Psoas muscle (tissue), 8 donors: ENCODE measurements around the gene CCND1. TPM values are rescaled to one million over a fixed set of nuclear protein-coding genes. Genes with fewer than 3 reads are reported as not detected.

Experiments
- ATAC-seq, 4 donors: fragments of 200-7000 bp; cut with Tn5 transposase; one replicate each; pipeline ENCODE4 v1.9.1; 2020; ENCODE audit warnings: moderate library complexity in 3 of 4, mild to moderate bottlenecking in 2 of 4
- DNase-seq, 2 donors: peaks; one replicate each; pipeline ENCODE4 v3.0.0-alpha.2; 2020
- H3K27ac ChIP-seq: fragments of 200-600 bp; one replicate; pipeline ENCODE4 v1.8.0; 2022
- H3K27me3 ChIP-seq, 3 donors: fragments of 200-600 bp in 1 of 3; one replicate each; pipeline versions ENCODE4 v1.6.1 to v1.8.0; 2013 to 2022; ENCODE audit warnings: low read length in 2 of 3, mild to moderate bottlenecking in 2 of 3, moderate library complexity in 1 of 3; ENCODE audit not compliant: insufficient read depth in 3 of 3
- H3K36me3 ChIP-seq, 2 donors: fragments of 200-600 bp in 1 of 2; one replicate each; pipeline versions ENCODE4 v1.6.1 to v1.8.0; 2013 to 2022; ENCODE audit warnings: low read depth in 1 of 2, mild to moderate bottlenecking in 1 of 2, moderate library complexity in 1 of 2; ENCODE audit not compliant: insufficient read depth in 1 of 2
- H3K4me1 ChIP-seq: fragments of 200-600 bp; one replicate; pipeline ENCODE4 v1.8.0; 2022
- H3K4me3 ChIP-seq: fragments of 200-600 bp; one replicate; pipeline ENCODE4 v1.8.0; 2022; ENCODE audit warnings: mild to moderate bottlenecking
- H3K9me3 ChIP-seq: fragments of 200-600 bp; one replicate; pipeline ENCODE4 v1.8.0; 2022
- CTCF ChIP-seq: fragments of 200-600 bp; IDR thresholded peaks from one replicate; pipeline ENCODE4 v1.8.0; 2022; ENCODE audit warnings: antibody characterized with exemption
- WGBS, 3 donors: extraction: QIAGEN DNeasy Blood & Tissue Kit; methylation state at CpG; one replicate each; pipeline versions ENCODE4 v1.1.6 to v1.1.7; 2013; 5-methylcytosine and 5-hydroxymethylcytosine counted together
- intact Hi-C, 2 donors: fragments of 100-400 bp; cut with DNase I; formaldehyde crosslinking; loops; one replicate each; pipeline versions ENCODE4 v1.11.0 to v1.14.2; 2022
- polyA plus RNA-seq, 3 donors: library from polyadenylated mRNA; stranded (reverse); fragments of 200-250 nt; gene quantifications; one replicate each; pipeline ENCODE4 v1.2.3, GENCODE V29; 2013
- total RNA-seq, 4 donors: library from RNA; stranded (reverse); fragmentation: NEBNext Ultra II Directional in 2 of 4; extraction: Animal tissue kit (Norgen Biotek cat#: 25700) in 2 of 4; gene quantifications; one replicate each; pipeline versions ENCODE4 v1.2.1 to v1.2.4, GENCODE V29; 2021 to 2023
- donor health status: healthy with polysubstance abuse.
- donor health status: DM: no; HTN: no; CAD: no; lungs with moderate emphysema.
- donor health status: Bipolar disorder and iron deficiency.
- donor health status: healthy.
- donor health status: DM: yes; HTN: yes; CAD: no.
- donor health status: DM: no; HTN: no; CAD: no.
- donor health status: DM: no; HTN: no; CAD: no.
- donor health status: DM: yes; HTN: yes; CAD: no.

Gene CCND1
- total and polyA plus RNA-seq, 7 donors: 1.8 to 11.3 (median 6.5) TPM

GRCh38 chr11:69663326-69663725 is 22.4 kb downstream of the CCND1 start:
- no peak for ATAC-seq
- 93 to 96% (median 94%) methylated on average over 6 of the region's 6 CpGs for WGBS, 3 donors
- TF ChIP-seq CTCF: no peak
- no peaks in the 10 kb centered on the region for H3K9me3 ChIP-seq
- no peak overlapping the region for H3K4me3 ChIP-seq
- no peak overlapping the region for H3K27ac ChIP-seq
- intact Hi-C loops: no loop called here
- peaks cover 9 to 72% of the 10 kb centered on the region in 2 donors for H3K36me3 ChIP-seq
- DNase-seq: peak in 1 of 2 donors; percentile 21
- no peaks in the 10 kb centered on the region for H3K27me3 ChIP-seq
- H3K4me1 ChIP-seq: no peaks in the 10 kb centered on the region

DNA sequence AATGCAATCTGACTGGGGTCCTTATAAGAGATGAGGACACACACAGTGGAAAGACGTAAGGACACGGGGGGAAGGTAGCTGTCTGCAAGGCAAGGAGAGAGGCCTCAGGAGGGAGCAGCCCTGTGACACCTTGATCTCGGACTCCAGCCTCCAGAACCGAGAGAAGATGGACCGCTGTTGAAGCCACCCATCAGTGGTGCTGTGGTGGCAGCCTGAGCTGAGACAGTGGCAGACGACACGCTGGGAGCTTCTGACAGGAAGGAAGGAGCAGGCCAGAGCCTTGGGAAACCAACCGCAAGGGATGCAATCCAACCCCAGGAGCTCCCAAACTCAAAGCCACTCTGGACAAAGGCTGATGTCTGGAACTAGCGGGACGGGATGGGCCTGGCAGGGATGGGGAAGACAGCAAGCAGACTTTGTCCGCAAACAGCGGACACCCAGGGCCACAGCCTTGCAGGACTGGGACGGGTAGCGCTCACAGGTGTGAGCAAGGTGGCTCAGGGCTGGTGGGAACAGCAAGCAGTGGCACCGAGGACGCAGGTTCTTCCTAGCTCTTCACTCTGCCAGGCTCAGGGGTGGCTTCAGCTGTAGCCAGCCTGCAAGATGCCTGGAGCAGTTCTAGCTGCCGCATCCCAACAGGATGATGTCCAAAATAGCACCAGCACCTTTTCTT is 23.3 kb downstream of the CCND1 start:
- DNase-seq (peak in 1 of 2 donors; percentile 28), ATAC-seq (no peak)
- peaks cover 9 to 80% of the 10 kb centered on the region in 2 donors for H3K36me3 ChIP-seq

DNA sequence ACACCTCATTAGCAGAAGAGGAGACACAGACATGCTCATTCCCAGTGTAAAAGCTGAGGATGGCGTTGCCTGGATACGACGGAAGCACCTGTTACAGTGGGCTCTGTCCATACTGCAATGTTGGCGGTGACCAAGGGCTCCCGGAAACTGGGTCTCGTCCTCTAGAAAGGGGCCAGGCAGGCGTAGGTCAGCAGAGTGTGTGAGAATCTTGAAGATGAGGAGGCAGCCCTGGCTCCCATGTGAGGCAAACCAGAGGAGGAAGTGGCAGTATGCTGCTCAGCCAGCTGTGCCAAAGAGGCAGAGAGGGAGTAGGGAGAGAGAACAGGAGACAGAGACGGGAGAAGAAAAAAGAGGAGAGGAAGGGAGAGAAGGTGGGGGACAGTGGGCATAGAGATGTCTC is 23.9 kb downstream of the CCND1 start:
- Histone ChIP-seq H3K4me3 (no peak overlapping the region), H3K36me3 (peaks cover 9 to 84% of the 10 kb centered on the region in 2 donors), H3K27me3 (no peaks in the 10 kb centered on the region), H3K4me1 (peaks cover under 1% of the 10 kb centered on the region), H3K27ac (no peak overlapping the region), H3K9me3 (no peaks in the 10 kb centered on the region)
- intact Hi-C loops: loop anchor here in 1 of 2 donors (5.0 kb wide), 1 partner anchor 563 kb away; no protein-coding TSS in a partner anchor
- ATAC-seq (no peak), DNase-seq (no peak)
- WGBS, 3 donors: 79 to 85% (median 81%) methylated on average over 8 of the region's 8 CpGs
- TF ChIP-seq CTCF: no peak

More for the DNA sequence above, 23.3 kb downstream of the CCND1 start:
- Histone ChIP-seq H3K27me3 (no peaks in the 10 kb centered on the region), H3K4me3 (no peak overlapping the region), H3K9me3 (no peaks in the 10 kb centered on the region), H3K4me1 (no peaks in the 10 kb centered on the region), H3K27ac (no peak overlapping the region)
- TF ChIP-seq CTCF: no peak
- intact Hi-C loops: no loop called here
- WGBS, 3 donors: 89 to 93% (median 93%) methylated on average over 17 of the region's 17 CpGs

DNA sequence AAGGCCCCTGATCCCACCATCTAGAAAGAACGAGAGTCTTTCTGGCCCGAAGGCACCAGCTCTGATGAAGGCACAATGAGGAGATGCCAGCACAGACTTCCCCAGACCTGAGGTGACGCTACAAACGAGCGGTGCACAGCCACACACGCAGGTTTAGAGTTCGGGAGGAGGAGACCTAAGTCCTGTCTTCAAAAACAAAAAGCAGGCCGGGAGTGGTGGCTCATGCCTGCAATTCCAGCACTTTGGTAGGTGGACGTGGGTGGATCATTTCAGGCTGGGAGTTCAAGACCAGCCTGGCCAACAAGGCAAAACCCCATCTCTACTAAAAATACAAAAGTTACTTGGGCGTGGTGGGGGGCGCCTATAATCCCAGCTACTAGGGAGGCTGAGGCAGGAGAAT is 24.7 kb downstream of the CCND1 start:
- peak in 1 of 2 donors; percentile 13 for DNase-seq
- no peaks in the 10 kb centered on the region for H3K9me3 ChIP-seq
- H3K36me3 ChIP-seq: peaks cover 9 to 83% of the 10 kb centered on the region in 2 donors
- H3K4me3 ChIP-seq: no peak overlapping the region
- no peak overlapping the region for H3K27ac ChIP-seq
- ATAC-seq: no peak
- peaks cover 8% of the 10 kb centered on the region for H3K4me1 ChIP-seq
- intact Hi-C loops: loop anchor here in 1 of 2 donors (5.0 kb wide), 1 partner anchor 563 kb away; no protein-coding TSS in a partner anchor
- WGBS, 3 donors: 91 to 96% (median 91%) methylated on average over 11 of the region's 11 CpGs
- H3K27me3 ChIP-seq: no peaks in the 10 kb centered on the region
- TF ChIP-seq CTCF: no peak
